ENCODE measurements around the gene SLC39A11.

- no peak for TF ChIP-seq CTCF (conservative IDR thresholded peaks at IDR 0.05; ENCODE audit: low read length)
- TF ChIP-seq EZH2phosphoT487 (IDR thresholded peaks at IDR 0.05; ENCODE audit: borderline replicate concordance, low read depth, low read length), result no peak
Measured at GRCh38 chr17:72846399-72846798, 246.1 kb downstream of the SLC39A11 start.

Data from OCI-LY7 (cell line).